ENCODE data around the gene VWA1.

Gene VWA1

GRCh38 chr1:1433804-1434130 is 1.7 kb upstream of the VWA1 start:
- no peak overlapping the region for H3K4me3 ChIP-seq (ENCODE audit: low read length)
- DNase-seq (ENCODE audit: low read depth): no peak

GRCh38 chr1:1434131-1434823 is 1.2 kb upstream of the VWA1 start:
- Histone ChIP-seq H3K36me3 (ENCODE audit: control insufficient read depth, insufficient read depth, low read length, severe bottlenecking) (no peaks in the 10 kb centered on the region), H3K4me3 (ENCODE audit: low read length) (no peak overlapping the region), H3K9me3 (ENCODE audit: control insufficient read depth, low read length) (no peaks in the 10 kb centered on the region), H3K9ac (ENCODE audit: low read length) (no peak overlapping the region), H3K27me3 (replicated peaks; ENCODE audit: control insufficient read depth, insufficient read depth, low read length) (no peaks in the 10 kb centered on the region), H3K4me1 (ENCODE audit: control insufficient read depth, insufficient read depth, low read length) (peaks cover 33% of the 10 kb centered on the region)
- DNase-seq (ENCODE audit: low read depth): no peak

More at GRCh38 chr1:1433804-1434130, 1.7 kb upstream of the VWA1 start:
- H3K9me3 ChIP-seq (ENCODE audit: control insufficient read depth, low read length): no peaks in the 10 kb centered on the region
- H3K9ac ChIP-seq (ENCODE audit: low read length): no peak overlapping the region
- no peaks in the 10 kb centered on the region for H3K27me3 ChIP-seq (replicated peaks; ENCODE audit: control insufficient read depth, insufficient read depth, low read length)
- no peaks in the 10 kb centered on the region for H3K36me3 ChIP-seq (ENCODE audit: control insufficient read depth, insufficient read depth, low read length, severe bottlenecking)
- peaks cover 33% of the 10 kb centered on the region for H3K4me1 ChIP-seq (ENCODE audit: control insufficient read depth, insufficient read depth, low read length)

GRCh38 chr1:1434824-1435105 is 725 bp upstream of the VWA1 start:
- H3K4me3 ChIP-seq (ENCODE audit: low read length): no peak overlapping the region
- H3K27me3 ChIP-seq (replicated peaks; ENCODE audit: control insufficient read depth, insufficient read depth, low read length): no peaks in the 10 kb centered on the region
- H3K36me3 ChIP-seq (ENCODE audit: control insufficient read depth, insufficient read depth, low read length, severe bottlenecking): no peaks in the 10 kb centered on the region
- no peak for DNase-seq (ENCODE audit: low read depth)
- no peak overlapping the region for H3K9ac ChIP-seq (ENCODE audit: low read length)
- H3K4me1 ChIP-seq (ENCODE audit: control insufficient read depth, insufficient read depth, low read length): peaks cover 29% of the 10 kb centered on the region
- no peaks in the 10 kb centered on the region for H3K9me3 ChIP-seq (ENCODE audit: control insufficient read depth, low read length)

- DNase-seq (ENCODE audit: low read depth): no peak
- no peaks in the 10 kb centered on the region for H3K9me3 ChIP-seq (ENCODE audit: control insufficient read depth, low read length)
- no peaks in the 10 kb centered on the region for H3K36me3 ChIP-seq (ENCODE audit: control insufficient read depth, insufficient read depth, low read length, severe bottlenecking)
- H3K4me3 ChIP-seq (ENCODE audit: low read length): no peak overlapping the region
- no peaks in the 10 kb centered on the region for H3K27me3 ChIP-seq (replicated peaks; ENCODE audit: control insufficient read depth, insufficient read depth, low read length)
- peaks cover 20% of the 10 kb centered on the region for H3K4me1 ChIP-seq (ENCODE audit: control insufficient read depth, insufficient read depth, low read length)
- no peak overlapping the region for H3K9ac ChIP-seq (ENCODE audit: low read length)
Observed at GRCh38 chr1:1435911-1436629, 580 bp downstream of the VWA1 start.

GRCh38 chr1:1436630-1437032 is 1.1 kb downstream of the VWA1 start:
- Histone ChIP-seq H3K27me3 (replicated peaks; ENCODE audit: control insufficient read depth, insufficient read depth, low read length) (no peaks in the 10 kb centered on the region), H3K36me3 (ENCODE audit: control insufficient read depth, insufficient read depth, low read length, severe bottlenecking) (no peaks in the 10 kb centered on the region), H3K9ac (ENCODE audit: low read length) (no peak overlapping the region), H3K4me1 (ENCODE audit: control insufficient read depth, insufficient read depth, low read length) (peaks cover 23% of the 10 kb centered on the region), H3K9me3 (ENCODE audit: control insufficient read depth, low read length) (no peaks in the 10 kb centered on the region), H3K4me3 (ENCODE audit: low read length) (no peak overlapping the region)
- DNase-seq (ENCODE audit: low read depth): no peak

GRCh38 chr1:1437033-1437903 is 1.8 kb downstream of the VWA1 start:
- no peak for DNase-seq (ENCODE audit: low read depth)
- H3K4me3 ChIP-seq (ENCODE audit: low read length): no peak overlapping the region
- H3K4me1 ChIP-seq (ENCODE audit: control insufficient read depth, insufficient read depth, low read length): peaks cover 17% of the 10 kb centered on the region
- no peaks in the 10 kb centered on the region for H3K36me3 ChIP-seq (ENCODE audit: control insufficient read depth, insufficient read depth, low read length, severe bottlenecking)
- H3K9ac ChIP-seq (ENCODE audit: low read length): no peak overlapping the region
- H3K9me3 ChIP-seq (ENCODE audit: control insufficient read depth, low read length): no peaks in the 10 kb centered on the region
- H3K27me3 ChIP-seq (replicated peaks; ENCODE audit: control insufficient read depth, insufficient read depth, low read length): no peaks in the 10 kb centered on the region

GRCh38 chr1:1437904-1438376 is 2.5 kb downstream of the VWA1 start:
- peaks cover 14% of the 10 kb centered on the region for H3K4me1 ChIP-seq (ENCODE audit: control insufficient read depth, insufficient read depth, low read length)
- no peak overlapping the region for H3K9ac ChIP-seq (ENCODE audit: low read length)
- H3K36me3 ChIP-seq (ENCODE audit: control insufficient read depth, insufficient read depth, low read length, severe bottlenecking): no peaks in the 10 kb centered on the region
- no peaks in the 10 kb centered on the region for H3K9me3 ChIP-seq (ENCODE audit: control insufficient read depth, low read length)
- no peak overlapping the region for H3K4me3 ChIP-seq (ENCODE audit: low read length)
- no peaks in the 10 kb centered on the region for H3K27me3 ChIP-seq (replicated peaks; ENCODE audit: control insufficient read depth, insufficient read depth, low read length)
- no peak for DNase-seq (ENCODE audit: low read depth)

- Histone ChIP-seq H3K27me3 (replicated peaks; ENCODE audit: control insufficient read depth, insufficient read depth, low read length) (no peaks in the 10 kb centered on the region), H3K4me3 (ENCODE audit: low read length) (no peak overlapping the region), H3K9me3 (ENCODE audit: control insufficient read depth, low read length) (no peaks in the 10 kb centered on the region), H3K36me3 (ENCODE audit: control insufficient read depth, insufficient read depth, low read length, severe bottlenecking) (no peaks in the 10 kb centered on the region), H3K9ac (ENCODE audit: low read length) (no peak overlapping the region), H3K4me1 (ENCODE audit: control insufficient read depth, insufficient read depth, low read length) (peaks cover 7% of the 10 kb centered on the region)
- no peak for DNase-seq (ENCODE audit: low read depth)
Observed at GRCh38 chr1:1438531-1439381, 3.3 kb downstream of the VWA1 start.

GRCh38 chr1:1439546-1440261 is 4.2 kb downstream of the VWA1 start:
- H3K9me3 ChIP-seq (ENCODE audit: control insufficient read depth, low read length): no peaks in the 10 kb centered on the region
- no peak overlapping the region for H3K4me3 ChIP-seq (ENCODE audit: low read length)
- peaks cover 7% of the 10 kb centered on the region for H3K4me1 ChIP-seq (ENCODE audit: control insufficient read depth, insufficient read depth, low read length)
- no peak overlapping the region for H3K9ac ChIP-seq (ENCODE audit: low read length)
- no peaks in the 10 kb centered on the region for H3K27me3 ChIP-seq (replicated peaks; ENCODE audit: control insufficient read depth, insufficient read depth, low read length)
- DNase-seq (ENCODE audit: low read depth): no peak
- H3K36me3 ChIP-seq (ENCODE audit: control insufficient read depth, insufficient read depth, low read length, severe bottlenecking): no peaks in the 10 kb centered on the region

- H3K9me3 ChIP-seq (ENCODE audit: control insufficient read depth, low read length): no peaks in the 10 kb centered on the region
- no peaks in the 10 kb centered on the region for H3K36me3 ChIP-seq (ENCODE audit: control insufficient read depth, insufficient read depth, low read length, severe bottlenecking)
- no peak overlapping the region for H3K9ac ChIP-seq (ENCODE audit: low read length)
- no peak for DNase-seq (ENCODE audit: low read depth)
- no peak overlapping the region for H3K4me3 ChIP-seq (ENCODE audit: low read length)
- peaks cover 7% of the 10 kb centered on the region for H3K4me1 ChIP-seq (ENCODE audit: control insufficient read depth, insufficient read depth, low read length)
- H3K27me3 ChIP-seq (replicated peaks; ENCODE audit: control insufficient read depth, insufficient read depth, low read length): no peaks in the 10 kb centered on the region
Observed at GRCh38 chr1:1440262-1441001, 4.9 kb downstream of the VWA1 start.
